GM12878 (cell line): ENCODE results near the gene CLEC5A.

ENCODE experiments used
- BHLHE40 ChIP-seq, 2 experiments: fragments of 450-650 bp in 1 of 2; IDR thresholded peaks; 2 replicates each; pipeline ENCODE4 v1.6.1; 2011 to 2017; ENCODE audit warnings: low read depth in 2 of 2, borderline replicate concordance in 1 of 2, improper control_type of control experiment in 1 of 2, low read length in 1 of 2, mild to moderate bottlenecking in 1 of 2
- CREM ChIP-seq: IDR thresholded peaks from 2 replicates; pipeline ENCODE4 v1.6.1; 2014; ENCODE audit warnings: antibody characterized with exemption, low read depth
- EP300 ChIP-seq, 2 experiments: fragments of 150-350 bp in 1 of 2; IDR thresholded peaks; 2 replicates each; pipeline ENCODE4 v1.6.1; 2011 to 2012; ENCODE audit warnings: low read depth in 2 of 2, low read length in 2 of 2, borderline replicate concordance in 1 of 2, improper control_type of control experiment in 1 of 2, inconsistent platforms in 1 of 2; ENCODE audit not compliant: control insufficient read depth in 1 of 2
- KAT2A ChIP-seq: conservative IDR thresholded peaks from 2 replicates; pipeline ENCODE4 v1.6.1; 2011; ENCODE audit warnings: low read depth, low read length; ENCODE audit not compliant: control insufficient read depth
- POLR2A ChIP-seq: IDR thresholded peaks from 2 replicates; pipeline ENCODE4 v1.6.1; 2011; ENCODE audit warnings: low read depth, mild to moderate bottlenecking, low read length
- SMC3 ChIP-seq: IDR thresholded peaks from 2 replicates; pipeline ENCODE4 v1.6.1; 2011; ENCODE audit warnings: low read length, improper control_type of control experiment, borderline replicate concordance
- TF ChIP-seq, protein P1 (sequence below): IDR thresholded peaks from 2 replicates; pipeline ENCODE4 v1.6.1; 2011; ENCODE audit warnings: low read depth, mild to moderate bottlenecking, low read length, moderate library complexity, borderline replicate concordance; ENCODE audit errors: extremely low read depth
- TF ChIP-seq, protein P2 (sequence below): fragments of 450-650 bp; IDR thresholded peaks from 2 replicates; pipeline ENCODE4 v1.6.1; 2014; ENCODE audit warnings: mild to moderate bottlenecking

DNA sequence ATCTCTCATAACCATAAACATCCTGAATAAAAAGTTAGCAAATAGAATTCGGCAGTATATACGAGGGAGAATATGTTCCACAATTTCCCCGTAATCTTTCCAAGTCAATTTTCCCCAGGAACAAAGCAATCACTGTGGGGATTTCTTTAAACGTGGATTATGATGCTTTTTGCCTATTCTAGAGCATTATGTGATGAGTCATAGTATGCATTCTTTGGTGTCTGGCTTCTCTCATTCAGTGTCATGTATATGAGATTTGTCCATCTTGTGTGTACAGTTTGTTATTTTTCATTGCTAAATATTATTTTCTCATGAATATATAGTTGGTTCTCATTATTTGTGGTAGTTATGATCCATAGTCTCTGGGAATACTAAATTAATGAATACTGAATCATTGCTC, 40.5 kb downstream of the CLEC5A start:
- TF ChIP-seq, protein P1, sequence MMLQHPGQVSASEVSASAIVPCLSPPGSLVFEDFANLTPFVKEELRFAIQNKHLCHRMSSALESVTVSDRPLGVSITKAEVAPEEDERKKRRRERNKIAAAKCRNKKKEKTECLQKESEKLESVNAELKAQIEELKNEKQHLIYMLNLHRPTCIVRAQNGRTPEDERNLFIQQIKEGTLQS: no peak
- TF ChIP-seq EP300 (IDR thresholded peaks at IDR 0.05; ENCODE audit: borderline replicate concordance in 1 of 2, control insufficient read depth in 1 of 2, low read depth in 2 of 2, low read length in 2 of 2) (no peak), SMC3 (no peak), KAT2A (no peak), POLR2A (no peak), CREM (no peak), BHLHE40 (IDR thresholded peaks at IDR 0.05; ENCODE audit: borderline replicate concordance in 1 of 2, low read depth in 2 of 2, low read length in 1 of 2) (no peak)
- TF ChIP-seq, protein P2, sequence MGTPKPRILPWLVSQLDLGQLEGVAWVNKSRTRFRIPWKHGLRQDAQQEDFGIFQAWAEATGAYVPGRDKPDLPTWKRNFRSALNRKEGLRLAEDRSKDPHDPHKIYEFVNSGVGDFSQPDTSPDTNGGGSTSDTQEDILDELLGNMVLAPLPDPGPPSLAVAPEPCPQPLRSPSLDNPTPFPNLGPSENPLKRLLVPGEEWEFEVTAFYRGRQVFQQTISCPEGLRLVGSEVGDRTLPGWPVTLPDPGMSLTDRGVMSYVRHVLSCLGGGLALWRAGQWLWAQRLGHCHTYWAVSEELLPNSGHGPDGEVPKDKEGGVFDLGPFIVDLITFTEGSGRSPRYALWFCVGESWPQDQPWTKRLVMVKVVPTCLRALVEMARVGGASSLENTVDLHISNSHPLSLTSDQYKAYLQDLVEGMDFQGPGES: no peak
